Neural cell (in vitro differentiated cells): ENCODE data around the gene TROAP.

Experiments
- CTCF ChIP-seq: fragments of 450-650 bp; IDR thresholded peaks from 2 replicates; pipeline ENCODE4 v1.5.1; 2014; ENCODE audit warnings: antibody characterized with exemption, mild to moderate bottlenecking, moderate library complexity; ENCODE audit not compliant: poor library complexity, severe bottlenecking
- EP300 ChIP-seq: fragments of 450-650 bp; conservative IDR thresholded peaks from 2 replicates; pipeline ENCODE4 v1.6.1; 2014; ENCODE audit warnings: antibody characterized with exemption, mild to moderate bottlenecking, moderate library complexity; ENCODE audit not compliant: poor library complexity, severe bottlenecking
- EZH2 ChIP-seq: fragments of 200-600, 300-800 bp; shearing (Covaris generic), sonication (generic); IDR thresholded peaks from 2 replicates; pipeline ENCODE4 v1.6.1; 2014; ENCODE audit warnings: antibody characterized with exemption, low read length, borderline replicate concordance, mild to moderate bottlenecking; ENCODE audit not compliant: insufficient read depth, poor library complexity, severe bottlenecking
- MXI1 ChIP-seq: fragments of 450-650 bp; conservative IDR thresholded peaks from 2 replicates; pipeline ENCODE4 v1.6.1; 2014; ENCODE audit warnings: antibody characterized with exemption, mild to moderate bottlenecking; ENCODE audit not compliant: poor library complexity, severe bottlenecking
- REST ChIP-seq: IDR thresholded peaks from 2 replicates; pipeline ENCODE4 v1.6.1; 2012; ENCODE audit warnings: borderline replicate concordance
- SMC3 ChIP-seq: fragments of 450-650 bp; conservative IDR thresholded peaks from 2 replicates; pipeline ENCODE4 v1.6.1; 2014; ENCODE audit warnings: antibody characterized with exemption, mild to moderate bottlenecking, moderate library complexity; ENCODE audit not compliant: poor library complexity

- TF ChIP-seq SMC3: peak; percentile 78
- TF ChIP-seq CTCF: peak; percentile 84
- no peak for TF ChIP-seq EZH2
- TF ChIP-seq EP300: peak; percentile 27
- TF ChIP-seq REST: no peak
- TF ChIP-seq MXI1: peak; percentile 17
These were observed 24.5 kb downstream of the TROAP start for GRCh38 chr12:49347311-49348193.
